LHCN-M2 (cell line): Measurements from ENCODE around the gene DNAJC25. TPM values are rescaled to one million over a fixed set of nuclear protein-coding genes. Genes with fewer than 3 reads are reported as not detected.
"Not testable (repeated sequence)": the region's sequence is repeated elsewhere in the genome, so short reads cannot be mapped to it uniquely, and the experiment has no call there.

Experiments
- DNase-seq: peaks from one replicate; pipeline ENCODE4 v3.0.0-alpha.2; 2012; ENCODE audit warnings: low read depth
- total RNA-seq: library from RNA; depleted of rRNA; stranded (reverse); fragments of >200 nt; gene quantifications from 2 replicates; pipeline ENCODE4 v1.2.3, GENCODE V29; 2014; rRNA removed

DNAJC25 gene
- total RNA-seq, 1 experiment from 2014 or later: 9.0 TPM

DNA sequence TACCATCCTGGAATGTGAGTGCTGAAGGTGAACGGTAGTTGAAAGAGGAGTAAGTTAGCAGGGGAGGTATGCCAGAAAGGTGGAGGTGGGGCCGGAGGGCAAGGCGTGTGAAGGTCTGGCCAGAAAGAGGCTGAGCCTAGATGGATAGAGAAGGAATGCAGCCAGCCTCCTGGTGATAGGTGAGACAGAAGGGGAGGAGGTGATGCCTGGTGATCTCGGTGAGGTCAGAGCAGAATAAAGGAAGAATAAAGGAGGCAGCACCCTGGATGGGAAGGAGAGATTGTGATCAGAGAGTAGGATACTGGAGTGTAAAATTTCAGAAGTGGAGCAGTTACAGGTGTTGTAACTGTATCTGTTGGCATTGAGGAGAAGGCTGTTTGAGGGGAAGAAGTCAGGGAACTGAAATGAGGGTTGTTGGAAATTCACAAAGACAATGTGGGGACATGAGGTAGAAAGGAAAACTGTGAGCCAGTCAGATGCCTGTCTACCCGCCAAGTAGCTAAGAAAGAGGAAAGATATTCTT, 32.2 kb downstream of the DNAJC25 start:
- DNase-seq: no peak

- DNase-seq: peak; percentile 56
Measured at GRCh38 chr9:111668026-111668573, 37.0 kb downstream of the DNAJC25 start.

GRCh38 chr9:111668601-111669000, 37.5 kb downstream of the DNAJC25 start:
- DNase-seq: not testable (repeated sequence)

DNA sequence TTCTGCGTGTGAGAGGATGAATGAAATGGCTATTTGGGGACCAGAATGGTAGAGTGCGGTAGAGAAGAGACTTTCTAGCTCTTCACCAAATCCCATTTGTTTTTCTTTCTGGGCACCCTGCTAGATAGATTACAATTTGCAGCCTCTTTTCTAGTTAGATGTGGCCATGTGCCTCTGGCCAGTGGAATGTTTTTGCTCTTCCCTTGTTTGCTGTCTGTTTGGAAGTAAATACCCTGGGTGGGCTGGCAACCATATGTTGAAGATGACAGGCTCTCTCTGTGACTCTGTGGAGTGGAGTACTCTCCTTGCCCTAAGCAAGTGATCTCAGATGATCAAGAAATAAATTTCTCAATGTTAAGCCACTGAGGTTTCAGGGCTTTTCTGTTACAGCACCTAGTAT, 43.2 kb downstream of the DNAJC25 start:
- DNase-seq: no peak

GRCh38 chr9:111676116-111676515, 45.0 kb downstream of the DNAJC25 start:
- DNase-seq: no peak

- no peak for DNase-seq
Measured at GRCh38 chr9:111678293-111678692, 47.2 kb downstream of the DNAJC25 start.

- DNase-seq: no peak
Measured at GRCh38 chr9:111679199-111679598, 48.1 kb downstream of the DNAJC25 start.

GRCh38 chr9:111683392-111683791, 52.3 kb downstream of the DNAJC25 start:
- DNase-seq: no peak

DNA sequence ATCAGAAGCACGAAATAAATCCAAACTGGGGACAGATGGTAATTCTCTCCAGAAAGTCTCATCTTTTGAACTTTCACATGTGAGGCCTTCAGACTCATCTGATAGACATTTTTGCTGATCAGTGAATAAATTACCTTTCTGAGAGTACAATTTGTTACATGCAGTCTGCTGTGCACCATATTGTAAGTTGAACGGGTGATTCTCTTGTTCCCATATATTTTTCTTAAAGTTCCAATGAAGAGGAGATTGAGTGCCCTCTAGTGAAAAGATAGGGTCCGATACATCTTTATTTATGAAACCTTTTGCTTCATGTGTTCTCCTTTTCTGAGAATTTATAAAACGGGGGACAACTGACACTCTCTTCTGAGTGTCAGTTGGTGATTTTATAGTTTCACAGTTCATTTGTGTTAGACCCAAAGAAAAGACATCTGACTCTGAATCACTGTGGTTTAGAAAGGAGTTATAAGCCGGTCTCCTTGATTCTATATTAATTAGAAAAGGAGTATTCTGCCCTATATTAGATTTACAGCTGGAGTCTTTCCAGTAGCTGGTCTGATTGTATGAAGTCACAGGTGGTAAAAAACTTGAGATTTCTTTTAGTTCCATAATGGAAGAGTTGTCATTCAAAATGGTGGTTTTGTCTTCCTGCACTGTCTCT, 60.7 kb downstream of the DNAJC25 start:
- DNase-seq: peak; percentile 60

DNA sequence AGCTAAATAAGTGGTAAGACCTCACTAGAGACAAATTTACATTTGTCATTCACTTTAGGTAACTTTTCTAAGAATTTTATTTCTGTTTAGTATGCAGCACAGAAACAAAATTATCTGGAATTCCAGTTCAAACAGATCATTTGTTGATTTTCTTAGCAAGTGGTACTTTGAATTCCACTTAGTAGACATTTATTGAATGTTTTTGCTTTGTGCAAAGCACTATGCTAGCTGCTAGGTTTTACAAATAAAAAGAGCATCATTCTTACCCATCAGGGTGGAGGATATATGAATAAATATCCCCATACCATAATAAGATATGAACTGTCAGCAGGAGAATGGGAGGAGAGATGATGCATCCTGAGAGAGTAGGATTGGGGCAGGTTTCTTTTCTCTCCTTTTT, 65.7 kb downstream of the DNAJC25 start:
- DNase-seq: no peak

DNA sequence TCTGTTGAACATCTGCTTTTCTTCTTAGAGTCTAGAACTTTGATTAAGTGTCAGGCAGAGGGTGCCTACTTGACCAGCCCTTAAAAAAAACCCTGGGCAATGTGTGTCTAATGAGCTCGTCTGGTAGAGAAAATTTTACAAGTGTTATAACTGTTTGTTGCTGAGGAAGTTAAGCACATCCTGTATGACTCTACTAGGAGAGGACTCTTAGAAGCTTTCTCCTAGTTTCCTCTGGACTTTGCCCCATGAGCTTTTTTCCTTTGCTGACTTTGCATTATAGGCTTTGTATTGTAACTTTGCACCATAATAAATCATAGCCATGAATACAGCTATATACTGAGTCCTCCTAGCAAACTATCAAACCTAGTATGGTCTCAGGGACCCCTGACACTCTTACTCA, 69.6 kb downstream of the DNAJC25 start:
- DNase-seq: no peak

Other genes starting within 250 kb of the DNAJC25 start
- 47.6 and 48.5 TPM in 2 replicates for gene ECPAS, start 147.0 kb upstream of the DNAJC25 start, total RNA-seq
- gene ZNF483, start 106.2 kb upstream of the DNAJC25 start, total RNA-seq: 0.75 and 1.0 TPM in 2 replicates
- 82.7 and 89.7 TPM in 2 replicates for gene PTGR1, start 31.7 kb upstream of the DNAJC25 start, total RNA-seq
- 117 and 122 TPM in 2 replicates for gene GNG10, start 30.3 kb downstream of the DNAJC25 start, total RNA-seq
- gene SHOC1, start 163.6 kb downstream of the DNAJC25 start, total RNA-seq: 0.26 TPM in 1 of 2 replicates, not detected in the other